ACC112 (cell line): Measurements from ENCODE around the gene CHTF18.
"Not testable (repeated sequence)": the region's sequence is repeated elsewhere in the genome, so short reads cannot be mapped to it uniquely, and the experiment has no call there.

Source experiments
- H2AFZ ChIP-seq: fragments of 200-600 bp; sonication (generic); one replicate; pipeline ENCODE4 v1.6.0; 2017; ENCODE audit warnings: antibody characterized with exemption, low read length; ENCODE audit not compliant: unreplicated experiment
- H3K27ac ChIP-seq: fragments of 200-600 bp; sonication (generic); 2 replicates; pipeline ENCODE4 v1.5.1; 2014; ENCODE audit warnings: low read depth, mild to moderate bottlenecking, antibody characterized with exemption, low read length, moderate library complexity
- H3K27me3 ChIP-seq: fragments of 200-600 bp; sonication (generic); 2 replicates; pipeline ENCODE4 v1.6.1; 2014; ENCODE audit warnings: mild to moderate bottlenecking, antibody characterized with exemption, low read length, moderate library complexity, mixed read lengths; ENCODE audit not compliant: insufficient read depth
- H3K36me3 ChIP-seq: fragments of 200-600 bp; sonication (generic); 2 replicates; pipeline ENCODE4 v1.6.1; 2016; ENCODE audit warnings: mild to moderate bottlenecking, antibody characterized with exemption, low read length, moderate library complexity, mixed read lengths; ENCODE audit not compliant: insufficient read depth
- H3K4me1 ChIP-seq: fragments of 200-600 bp; sonication (generic); one replicate; pipeline ENCODE4 v1.6.1; 2016; ENCODE audit warnings: low read length, mixed read lengths; ENCODE audit not compliant: insufficient read depth, unreplicated experiment, control insufficient read depth
- H3K4me3 ChIP-seq: fragments of 200-600 bp; sonication (generic); 2 replicates; pipeline ENCODE4 v1.5.1; 2014; ENCODE audit warnings: mild to moderate bottlenecking, low read depth, low read length
- H3K79me2 ChIP-seq: fragments of 200-600 bp; sonication (generic); one replicate; pipeline ENCODE4 v1.6.0; 2016; ENCODE audit warnings: low read length; ENCODE audit not compliant: control insufficient read depth, unreplicated experiment, insufficient read depth

The CHTF18 gene

GRCh38 chr16:831571-832413 lies 43.4 kb downstream of the CHTF18 start:
- Histone ChIP-seq H3K27ac (no peak overlapping the region), H3K36me3 (no peaks in the 10 kb centered on the region), H3K4me1 (no peaks in the 10 kb centered on the region)

GRCh38 chr16:832652-833336 lies 44.4 kb downstream of the CHTF18 start:
- H3K27me3 ChIP-seq, result no peaks in the 10 kb centered on the region
- H3K4me1 ChIP-seq, result no peaks in the 10 kb centered on the region
- no peak overlapping the region for H2AFZ ChIP-seq
- no peak overlapping the region for H3K27ac ChIP-seq
- H3K4me3 ChIP-seq, result no peak overlapping the region
- no peaks in the 10 kb centered on the region for H3K36me3 ChIP-seq
- no peaks in the 10 kb centered on the region for H3K79me2 ChIP-seq

More at GRCh38 chr16:831571-832413, 43.4 kb downstream of the CHTF18 start:
- Histone ChIP-seq H3K79me2 (no peaks in the 10 kb centered on the region), H3K4me3 (no peak overlapping the region), H2AFZ (no peak overlapping the region), H3K27me3 (no peaks in the 10 kb centered on the region)

- no peak overlapping the region for H2AFZ ChIP-seq
- H3K27me3 ChIP-seq, result no peaks in the 10 kb centered on the region
- H3K79me2 ChIP-seq, result no peaks in the 10 kb centered on the region
- H3K36me3 ChIP-seq, result no peaks in the 10 kb centered on the region
- no peak overlapping the region for H3K4me3 ChIP-seq
- H3K27ac ChIP-seq, result no peak overlapping the region
- H3K4me1 ChIP-seq, result no peaks in the 10 kb centered on the region
These were observed 45.0 kb downstream of the CHTF18 start for GRCh38 chr16:833411-833810.

- Histone ChIP-seq H3K4me1 (no peaks in the 10 kb centered on the region), H3K4me3 (no peak overlapping the region), H3K79me2 (no peaks in the 10 kb centered on the region), H2AFZ (no peak overlapping the region), H3K27me3 (no peaks in the 10 kb centered on the region), H3K27ac (no peak overlapping the region), H3K36me3 (no peaks in the 10 kb centered on the region)
These were observed 47.0 kb downstream of the CHTF18 start for GRCh38 chr16:835373-835772.

- Histone ChIP-seq H3K4me3 (no peak overlapping the region), H3K4me1 (no peaks in the 10 kb centered on the region)
These were observed 47.8 kb downstream of the CHTF18 start for GRCh38 chr16:836221-836620.

GRCh38 chr16:836822-837221 lies 48.4 kb downstream of the CHTF18 start:
- not testable (repeated sequence) for H3K4me1 ChIP-seq, H3K27me3 ChIP-seq, H2AFZ ChIP-seq, H3K79me2 ChIP-seq, H3K36me3 ChIP-seq, H3K4me3 ChIP-seq, H3K27ac ChIP-seq

More at GRCh38 chr16:836221-836620, 47.8 kb downstream of the CHTF18 start:
- no peaks in the 10 kb centered on the region for H3K79me2 ChIP-seq
- H3K27me3 ChIP-seq, result no peaks in the 10 kb centered on the region
- no peaks in the 10 kb centered on the region for H3K36me3 ChIP-seq
- H3K27ac ChIP-seq, result no peak overlapping the region
- H2AFZ ChIP-seq, result no peak overlapping the region

GRCh38 chr16:838741-839140 lies 50.3 kb downstream of the CHTF18 start:
- H3K79me2 ChIP-seq, result no peaks in the 10 kb centered on the region
- H3K4me3 ChIP-seq, result no peak overlapping the region
- H3K4me1 ChIP-seq, result no peaks in the 10 kb centered on the region
- H3K36me3 ChIP-seq, result no peaks in the 10 kb centered on the region
- H2AFZ ChIP-seq, result no peak overlapping the region
- no peaks in the 10 kb centered on the region for H3K27me3 ChIP-seq
- H3K27ac ChIP-seq, result no peak overlapping the region

GRCh38 chr16:839643-840408 lies 51.4 kb downstream of the CHTF18 start:
- no peaks in the 10 kb centered on the region for H3K36me3 ChIP-seq
- no peak overlapping the region for H3K27ac ChIP-seq
- H2AFZ ChIP-seq, result no peak overlapping the region
- no peak overlapping the region for H3K4me3 ChIP-seq
- no peaks in the 10 kb centered on the region for H3K4me1 ChIP-seq
- H3K79me2 ChIP-seq, result no peaks in the 10 kb centered on the region
- no peaks in the 10 kb centered on the region for H3K27me3 ChIP-seq

- no peak overlapping the region for H3K4me3 ChIP-seq
- H3K27me3 ChIP-seq, result no peaks in the 10 kb centered on the region
- H3K4me1 ChIP-seq, result no peaks in the 10 kb centered on the region
- no peak overlapping the region for H2AFZ ChIP-seq
- H3K36me3 ChIP-seq, result no peaks in the 10 kb centered on the region
- H3K79me2 ChIP-seq, result no peaks in the 10 kb centered on the region
- no peak overlapping the region for H3K27ac ChIP-seq
These were observed 52.4 kb downstream of the CHTF18 start for GRCh38 chr16:840561-841454.
